ENCODE measurements around the gene ATF6. TPM values are rescaled to one million over a fixed set of nuclear protein-coding genes. Genes with fewer than 3 reads are reported as not detected.
A peak's percentile ranks its signal among the peaks of the same experiment; 100 is the strongest.

ATF6 gene
- total and polyA plus RNA-seq, 2 donors (not counting 1 experiment from before 2014, with no cell fraction given), result 25.3 to 27.4 TPM

GRCh38 chr1:161836018-161836417, 69.9 kb downstream of the ATF6 start:
- H4K20me1 ChIP-seq (ENCODE audit: control insufficient read depth, extremely low read depth, insufficient read depth, low read length), result no peaks in the 10 kb centered on the region
- H3K9ac ChIP-seq (ENCODE audit: insufficient read depth, low read length), result no peak overlapping the region
- no peaks in the 10 kb centered on the region for H3K79me2 ChIP-seq (ENCODE audit: control insufficient read depth, insufficient read depth, low read length)
- H3K4me2 ChIP-seq (ENCODE audit: extremely low read depth, insufficient read depth, low read length), result no peak overlapping the region
- no peak overlapping the region for H2AFZ ChIP-seq (ENCODE audit: low read length)
- TF ChIP-seq EZH2 (IDR thresholded peaks at IDR 0.05; ENCODE audit: low read length, missing control alignments) (no peak), CTCF (conservative IDR thresholded peaks at IDR 0.05 in 1 of 2, IDR thresholded peaks at IDR 0.05 in 1 of 2; ENCODE audit: low read depth in 1 of 2, low read length in 2 of 2) (no peak)
- DNase-seq (ENCODE audit: low read depth in 2 of 2), result peak; percentile 52 to 79
- H3K4me1 ChIP-seq (ENCODE audit: control insufficient read depth, extremely low read depth, insufficient read depth, low read length), result no peaks in the 10 kb centered on the region
- no peak overlapping the region for H3K27ac ChIP-seq (ENCODE audit: insufficient read depth, low read length)
- H3K27me3 ChIP-seq (ENCODE audit: control insufficient read depth, insufficient read depth, low read length), result no peaks in the 10 kb centered on the region
- H3K36me3 ChIP-seq (ENCODE audit: control insufficient read depth, insufficient read depth, low read length), result no peaks in the 10 kb centered on the region
- H3K9me3 ChIP-seq (ENCODE audit: control insufficient read depth, insufficient read depth, low read depth, low read length), result no peaks in the 10 kb centered on the region
- H3K4me3 ChIP-seq (replicated peaks in 1 of 4; ENCODE audit: control extremely low read depth in 1 of 4, insufficient read depth in 1 of 4, low read depth in 3 of 4, low read length in 4 of 4), result no peak overlapping the region

- H3K4me3 ChIP-seq (replicated peaks in 1 of 4; ENCODE audit: control extremely low read depth in 1 of 4, insufficient read depth in 1 of 4, low read depth in 3 of 4, low read length in 4 of 4), result no peak overlapping the region
- H3K27me3 ChIP-seq (ENCODE audit: control insufficient read depth, insufficient read depth, low read length), result no peaks in the 10 kb centered on the region
- H3K36me3 ChIP-seq (ENCODE audit: control insufficient read depth, insufficient read depth, low read length), result no peaks in the 10 kb centered on the region
- DNase-seq (ENCODE audit: low read depth in 2 of 2), result peak in 1 of 2 donors; percentile 72
- H3K9ac ChIP-seq (ENCODE audit: insufficient read depth, low read length), result no peak overlapping the region
- H3K27ac ChIP-seq (ENCODE audit: insufficient read depth, low read length), result no peak overlapping the region
- no peaks in the 10 kb centered on the region for H3K79me2 ChIP-seq (ENCODE audit: control insufficient read depth, insufficient read depth, low read length)
- no peaks in the 10 kb centered on the region for H3K9me3 ChIP-seq (ENCODE audit: control insufficient read depth, insufficient read depth, low read depth, low read length)
- H3K4me1 ChIP-seq (ENCODE audit: control insufficient read depth, extremely low read depth, insufficient read depth, low read length), result no peaks in the 10 kb centered on the region
- H4K20me1 ChIP-seq (ENCODE audit: control insufficient read depth, extremely low read depth, insufficient read depth, low read length), result no peaks in the 10 kb centered on the region
- H2AFZ ChIP-seq (ENCODE audit: low read length), result no peak overlapping the region
- H3K4me2 ChIP-seq (ENCODE audit: extremely low read depth, insufficient read depth, low read length), result no peak overlapping the region
- TF ChIP-seq EZH2 (IDR thresholded peaks at IDR 0.05; ENCODE audit: low read length, missing control alignments) (no peak), CTCF (conservative IDR thresholded peaks at IDR 0.05 in 1 of 2, IDR thresholded peaks at IDR 0.05 in 1 of 2; ENCODE audit: low read depth in 1 of 2, low read length in 2 of 2) (no peak)
Observed at GRCh38 chr1:161838362-161838761, 72.2 kb downstream of the ATF6 start.

- H3K4me3 ChIP-seq (replicated peaks in 1 of 4; ENCODE audit: control extremely low read depth in 1 of 4, insufficient read depth in 1 of 4, low read depth in 3 of 4, low read length in 4 of 4), result no peak overlapping the region
- no peak overlapping the region for H2AFZ ChIP-seq (ENCODE audit: low read length)
- H3K4me1 ChIP-seq (ENCODE audit: control insufficient read depth, extremely low read depth, insufficient read depth, low read length), result no peaks in the 10 kb centered on the region
- no peak for DNase-seq (ENCODE audit: low read depth in 2 of 2)
- no peaks in the 10 kb centered on the region for H3K79me2 ChIP-seq (ENCODE audit: control insufficient read depth, insufficient read depth, low read length)
- TF ChIP-seq CTCF (conservative IDR thresholded peaks at IDR 0.05 in 1 of 2, IDR thresholded peaks at IDR 0.05 in 1 of 2; ENCODE audit: low read depth in 1 of 2, low read length in 2 of 2) (no peak), EZH2 (IDR thresholded peaks at IDR 0.05; ENCODE audit: low read length, missing control alignments) (no peak)
- H3K4me2 ChIP-seq (ENCODE audit: extremely low read depth, insufficient read depth, low read length), result no peak overlapping the region
- no peaks in the 10 kb centered on the region for H3K27me3 ChIP-seq (ENCODE audit: control insufficient read depth, insufficient read depth, low read length)
- no peak overlapping the region for H3K9ac ChIP-seq (ENCODE audit: insufficient read depth, low read length)
- H3K27ac ChIP-seq (ENCODE audit: insufficient read depth, low read length), result no peak overlapping the region
- no peaks in the 10 kb centered on the region for H4K20me1 ChIP-seq (ENCODE audit: control insufficient read depth, extremely low read depth, insufficient read depth, low read length)
- H3K9me3 ChIP-seq (ENCODE audit: control insufficient read depth, insufficient read depth, low read depth, low read length), result no peaks in the 10 kb centered on the region
- H3K36me3 ChIP-seq (ENCODE audit: control insufficient read depth, insufficient read depth, low read length), result no peaks in the 10 kb centered on the region
Observed at GRCh38 chr1:161838885-161839284, 72.8 kb downstream of the ATF6 start.

Measured in fibroblast of lung (primary cell).